Measurements from ENCODE around the gene U2AF2.

DNA sequence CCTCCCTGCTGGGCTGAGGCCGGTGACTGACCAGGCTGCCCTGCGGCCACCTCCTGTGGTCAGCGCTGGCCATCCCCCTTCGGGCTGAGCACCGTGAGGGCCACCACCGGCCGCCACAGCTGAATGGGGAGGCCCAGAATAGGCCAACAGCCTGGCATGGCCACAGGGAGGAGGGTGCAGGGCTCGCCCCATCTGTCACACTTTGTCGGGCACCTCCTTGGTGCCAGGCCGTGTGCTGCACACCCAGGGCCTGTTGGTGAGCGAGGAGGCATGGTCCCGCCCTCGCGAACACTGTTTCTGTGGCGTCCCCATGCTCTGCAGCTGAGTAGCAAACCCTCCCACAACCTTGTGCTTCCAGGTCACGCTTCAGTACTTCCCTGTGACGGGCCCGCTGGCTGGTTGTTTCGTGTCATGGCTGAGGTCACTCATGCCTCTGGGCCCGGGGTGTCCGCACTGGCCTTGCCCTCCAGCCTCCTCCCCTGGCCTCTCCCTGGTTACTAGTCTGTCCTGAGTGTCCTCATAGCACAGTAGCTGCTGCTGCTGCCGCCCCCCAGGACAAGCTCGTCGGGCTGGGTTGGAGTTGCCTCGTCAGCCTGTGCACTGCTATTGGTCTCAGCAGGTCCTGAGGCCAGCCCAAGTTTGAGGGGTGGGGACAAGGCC is 35.4 kb downstream of the U2AF2 start:
- TF ChIP-seq POLR2A (IDR thresholded peaks at IDR 0.05) = no peak
- TF ChIP-seq, protein P1, sequence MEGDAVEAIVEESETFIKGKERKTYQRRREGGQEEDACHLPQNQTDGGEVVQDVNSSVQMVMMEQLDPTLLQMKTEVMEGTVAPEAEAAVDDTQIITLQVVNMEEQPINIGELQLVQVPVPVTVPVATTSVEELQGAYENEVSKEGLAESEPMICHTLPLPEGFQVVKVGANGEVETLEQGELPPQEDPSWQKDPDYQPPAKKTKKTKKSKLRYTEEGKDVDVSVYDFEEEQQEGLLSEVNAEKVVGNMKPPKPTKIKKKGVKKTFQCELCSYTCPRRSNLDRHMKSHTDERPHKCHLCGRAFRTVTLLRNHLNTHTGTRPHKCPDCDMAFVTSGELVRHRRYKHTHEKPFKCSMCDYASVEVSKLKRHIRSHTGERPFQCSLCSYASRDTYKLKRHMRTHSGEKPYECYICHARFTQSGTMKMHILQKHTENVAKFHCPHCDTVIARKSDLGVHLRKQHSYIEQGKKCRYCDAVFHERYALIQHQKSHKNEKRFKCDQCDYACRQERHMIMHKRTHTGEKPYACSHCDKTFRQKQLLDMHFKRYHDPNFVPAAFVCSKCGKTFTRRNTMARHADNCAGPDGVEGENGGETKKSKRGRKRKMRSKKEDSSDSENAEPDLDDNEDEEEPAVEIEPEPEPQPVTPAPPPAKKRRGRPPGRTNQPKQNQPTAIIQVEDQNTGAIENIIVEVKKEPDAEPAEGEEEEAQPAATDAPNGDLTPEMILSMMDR (IDR thresholded peaks at IDR 0.05) = no peak

Measured in uterus (tissue), 2 donors.